ENCODE data around the gene PRODH2. TPM values are rescaled to one million over a fixed set of nuclear protein-coding genes. Genes with fewer than 3 reads are reported as not detected.

Gene PRODH2
- total and polyA plus RNA-seq, 2 of the 13 experiments (the other 11 are each of a cell fraction or from before 2014, with no cell fraction given), result 86.7 to 118 TPM

DNA sequence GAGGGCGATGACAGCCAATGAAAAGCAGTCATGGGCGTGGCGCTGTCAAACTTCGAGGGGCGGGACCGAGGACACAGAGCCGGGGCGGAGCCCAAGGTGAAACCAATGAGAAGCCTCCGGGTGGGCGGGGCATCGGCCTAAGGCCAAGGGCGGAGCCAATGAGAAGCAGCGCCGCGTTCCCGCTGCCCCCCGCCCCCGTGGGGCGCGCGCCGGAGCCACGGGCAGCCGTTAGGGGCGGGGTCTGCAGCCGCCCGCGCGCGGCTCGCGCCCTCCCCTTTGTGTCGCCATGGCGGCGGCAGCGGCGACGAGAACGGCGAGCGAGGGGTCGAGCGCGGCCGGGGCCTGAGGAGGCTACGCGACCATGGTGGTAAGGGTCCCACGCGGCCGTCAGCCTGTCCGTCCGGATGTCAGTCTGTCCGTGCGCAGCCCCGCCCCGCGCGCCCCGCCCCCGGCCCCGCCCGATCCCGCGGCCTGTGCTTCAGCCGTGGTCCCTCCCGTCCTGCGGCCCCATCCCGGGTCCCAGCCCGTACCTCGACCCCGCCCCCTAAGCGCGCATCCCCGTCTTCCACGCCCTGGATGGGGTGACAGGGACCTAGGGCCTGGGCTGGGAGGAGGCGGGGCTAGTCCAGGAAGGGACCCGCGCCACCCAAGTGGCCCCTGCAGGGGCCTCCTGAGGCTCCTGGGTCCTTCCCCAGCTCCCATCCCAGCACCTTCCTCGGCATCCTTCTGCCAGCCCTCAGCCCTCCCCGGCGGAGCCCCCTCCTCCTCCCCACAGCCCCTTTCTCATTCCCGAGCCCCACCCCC is 37.1 kb downstream of the PRODH2 start, which contains the start of gene ARHGAP33 (continued):
- TF ChIP-seq, protein P1, sequence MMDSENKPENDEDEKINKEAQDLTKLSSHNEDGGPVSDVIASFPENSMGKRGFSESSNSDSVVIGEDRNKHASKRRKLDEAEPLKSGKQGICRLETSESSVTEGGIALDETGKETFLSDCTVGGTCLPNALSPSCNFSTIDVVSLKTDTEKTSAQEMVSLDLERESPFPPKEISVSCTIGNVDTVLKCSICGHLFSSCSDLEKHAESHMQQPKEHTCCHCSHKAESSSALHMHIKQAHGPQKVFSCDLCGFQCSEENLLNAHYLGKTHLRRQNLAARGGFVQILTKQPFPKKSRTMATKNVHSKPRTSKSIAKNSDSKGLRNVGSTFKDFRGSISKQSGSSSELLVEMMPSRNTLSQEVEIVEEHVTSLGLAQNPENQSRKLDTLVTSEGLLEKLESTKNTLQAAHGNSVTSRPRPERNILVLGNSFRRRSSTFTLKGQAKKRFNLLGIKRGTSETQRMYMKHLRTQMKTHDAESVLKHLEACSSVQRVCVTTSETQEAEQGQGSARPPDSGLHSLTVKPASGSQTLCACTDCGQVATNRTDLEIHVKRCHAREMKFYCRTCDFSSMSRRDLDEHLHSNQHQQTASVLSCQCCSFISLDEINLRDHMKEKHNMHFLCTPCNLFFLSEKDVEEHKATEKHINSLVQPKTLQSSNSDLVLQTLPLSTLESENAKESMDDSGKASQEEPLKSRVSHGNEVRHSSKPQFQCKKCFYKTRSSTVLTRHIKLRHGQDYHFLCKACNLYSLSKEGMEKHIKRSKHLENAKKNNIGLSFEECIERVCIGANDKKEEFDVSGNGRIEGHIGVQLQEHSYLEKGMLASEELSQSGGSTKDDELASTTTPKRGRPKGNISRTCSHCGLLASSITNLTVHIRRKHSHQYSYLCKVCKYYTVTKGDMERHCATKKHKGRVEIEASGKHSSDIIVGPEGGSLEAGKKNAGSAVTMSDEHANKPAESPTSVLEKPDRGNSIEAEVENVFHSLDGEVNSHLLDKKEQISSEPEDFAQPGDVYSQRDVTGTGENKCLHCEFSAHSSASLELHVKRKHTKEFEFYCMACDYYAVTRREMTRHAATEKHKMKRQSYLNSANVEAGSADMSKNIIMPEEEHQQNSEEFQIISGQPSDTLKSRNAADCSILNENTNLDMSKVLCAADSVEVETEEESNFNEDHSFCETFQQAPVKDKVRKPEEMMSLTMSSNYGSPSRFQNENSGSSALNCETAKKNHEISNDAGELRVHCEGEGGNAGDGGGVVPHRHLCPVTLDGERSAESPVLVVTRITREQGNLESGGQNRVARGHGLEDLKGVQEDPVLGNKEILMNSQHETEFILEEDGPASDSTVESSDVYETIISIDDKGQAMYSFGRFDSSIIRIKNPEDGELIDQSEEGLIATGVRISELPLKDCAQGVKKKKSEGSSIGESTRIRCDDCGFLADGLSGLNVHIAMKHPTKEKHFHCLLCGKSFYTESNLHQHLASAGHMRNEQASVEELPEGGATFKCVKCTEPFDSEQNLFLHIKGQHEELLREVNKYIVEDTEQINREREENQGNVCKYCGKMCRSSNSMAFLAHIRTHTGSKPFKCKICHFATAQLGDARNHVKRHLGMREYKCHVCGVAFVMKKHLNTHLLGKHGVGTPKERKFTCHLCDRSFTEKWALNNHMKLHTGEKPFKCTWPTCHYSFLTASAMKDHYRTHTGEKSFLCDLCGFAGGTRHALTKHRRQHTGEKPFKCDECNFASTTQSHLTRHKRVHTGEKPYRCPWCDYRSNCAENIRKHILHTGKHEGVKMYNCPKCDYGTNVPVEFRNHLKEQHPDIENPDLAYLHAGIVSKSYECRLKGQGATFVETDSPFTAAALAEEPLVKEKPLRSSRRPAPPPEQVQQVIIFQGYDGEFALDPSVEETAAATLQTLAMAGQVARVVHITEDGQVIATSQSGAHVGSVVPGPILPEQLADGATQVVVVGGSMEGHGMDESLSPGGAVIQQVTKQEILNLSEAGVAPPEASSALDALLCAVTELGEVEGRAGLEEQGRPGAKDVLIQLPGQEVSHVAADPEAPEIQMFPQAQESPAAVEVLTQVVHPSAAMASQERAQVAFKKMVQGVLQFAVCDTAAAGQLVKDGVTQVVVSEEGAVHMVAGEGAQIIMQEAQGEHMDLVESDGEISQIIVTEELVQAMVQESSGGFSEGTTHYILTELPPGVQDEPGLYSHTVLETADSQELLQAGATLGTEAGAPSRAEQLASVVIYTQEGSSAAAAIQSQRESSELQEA (CRISPR knock-in tag; IDR thresholded peaks at IDR 0.05; ENCODE audit: not compliant biosample characterization), result no peak
- TF ChIP-seq, protein P2, sequence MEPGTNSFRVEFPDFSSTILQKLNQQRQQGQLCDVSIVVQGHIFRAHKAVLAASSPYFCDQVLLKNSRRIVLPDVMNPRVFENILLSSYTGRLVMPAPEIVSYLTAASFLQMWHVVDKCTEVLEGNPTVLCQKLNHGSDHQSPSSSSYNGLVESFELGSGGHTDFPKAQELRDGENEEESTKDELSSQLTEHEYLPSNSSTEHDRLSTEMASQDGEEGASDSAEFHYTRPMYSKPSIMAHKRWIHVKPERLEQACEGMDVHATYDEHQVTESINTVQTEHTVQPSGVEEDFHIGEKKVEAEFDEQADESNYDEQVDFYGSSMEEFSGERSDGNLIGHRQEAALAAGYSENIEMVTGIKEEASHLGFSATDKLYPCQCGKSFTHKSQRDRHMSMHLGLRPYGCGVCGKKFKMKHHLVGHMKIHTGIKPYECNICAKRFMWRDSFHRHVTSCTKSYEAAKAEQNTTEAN (CRISPR knock-in tag; conservative IDR thresholded peaks at IDR 0.05), result no peak
- TF ChIP-seq PAWR (CRISPR knock-in tag; IDR thresholded peaks at IDR 0.05; ENCODE audit: borderline replicate concordance) (no peak), NFIC (IDR thresholded peaks at IDR 0.05; ENCODE audit: low read length) (no peak), ZNF629 (CRISPR knock-in tag; conservative IDR thresholded peaks at IDR 0.05) (no peak), ZNF263 (CRISPR knock-in tag; IDR thresholded peaks at IDR 0.05) (no peak), POLR2AphosphoS5 (IDR thresholded peaks at IDR 0.05; ENCODE audit: low read depth, low read length) (no peak), SMC3 (IDR thresholded peaks at IDR 0.05; ENCODE audit: low read length) (no peak)
